Measurements from ENCODE around the gene PTGDS. TPM values are rescaled to one million over a fixed set of nuclear protein-coding genes. Genes with fewer than 3 reads are reported as not detected.
A peak's percentile ranks its signal among the peaks of the same experiment; 100 is the strongest.

PTGDS gene
- 10.2 TPM for total RNA-seq

DNA sequence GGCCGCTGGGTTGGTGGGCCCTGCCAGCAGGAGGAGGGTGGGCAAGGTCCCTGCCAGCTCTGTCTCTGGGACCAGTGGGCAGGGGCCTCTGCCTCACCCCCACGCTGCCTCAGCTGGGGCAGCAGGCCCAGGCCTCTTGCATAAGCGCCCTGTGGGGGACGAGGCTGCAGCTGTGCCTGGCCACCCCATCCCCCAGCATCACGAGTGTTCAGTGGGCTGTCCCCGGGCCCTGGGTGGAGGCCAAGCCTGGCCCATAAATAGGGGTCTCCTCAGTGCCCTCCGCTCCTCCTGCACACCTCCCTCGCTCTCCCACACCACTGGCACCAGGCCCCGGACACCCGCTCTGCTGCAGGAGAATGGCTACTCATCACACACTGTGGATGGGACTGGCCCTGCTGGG is at the start of gene PTGDS:
PTGDS (plus strand) TSS at position 282 of the 400 bp plus-strand sequence; CDS start at position 357, 75 bp downstream.
- peak; percentile 66 for DNase-seq

DNA sequence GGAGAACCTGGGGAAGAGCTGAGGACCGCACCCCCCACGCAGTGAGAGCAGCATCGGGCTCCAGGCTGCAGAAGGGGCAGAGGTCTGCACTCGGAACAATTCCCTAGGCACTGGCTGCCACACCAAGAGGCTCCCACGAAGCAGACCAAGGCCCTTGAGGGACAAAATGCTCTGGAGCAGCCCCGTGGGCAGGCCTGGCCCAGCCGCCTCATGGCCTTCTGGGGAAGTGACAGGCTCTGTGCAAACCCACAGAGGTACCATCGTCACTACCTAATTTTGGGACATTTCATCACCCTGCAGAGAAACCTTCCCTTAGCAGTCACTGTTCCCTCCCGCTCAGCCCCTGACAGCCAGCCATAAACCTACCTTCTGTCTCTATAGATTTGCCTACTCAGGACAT is 48.7 kb upstream of the PTGDS start:
- no peak for DNase-seq

DNA sequence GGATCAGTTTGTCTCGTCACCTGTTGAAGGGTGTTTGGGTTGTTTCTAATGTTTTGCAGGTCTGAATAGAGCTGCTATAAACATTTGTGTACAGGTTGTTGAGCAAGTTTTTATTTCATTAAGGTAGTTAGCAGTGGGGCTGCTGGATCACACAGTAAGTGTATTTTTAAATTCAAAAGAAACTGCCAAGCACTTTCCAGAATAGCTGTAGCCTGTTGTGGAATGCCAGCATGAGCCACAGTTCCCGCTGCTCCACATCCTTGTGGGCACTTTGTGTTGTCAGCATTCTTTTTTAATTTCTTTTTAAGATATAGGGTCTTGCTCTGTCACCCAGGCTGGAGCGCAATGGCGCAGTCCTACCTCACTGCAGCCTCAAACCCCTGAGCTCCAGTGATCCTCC is 47.3 kb upstream of the PTGDS start:
- no peak for DNase-seq

DNA sequence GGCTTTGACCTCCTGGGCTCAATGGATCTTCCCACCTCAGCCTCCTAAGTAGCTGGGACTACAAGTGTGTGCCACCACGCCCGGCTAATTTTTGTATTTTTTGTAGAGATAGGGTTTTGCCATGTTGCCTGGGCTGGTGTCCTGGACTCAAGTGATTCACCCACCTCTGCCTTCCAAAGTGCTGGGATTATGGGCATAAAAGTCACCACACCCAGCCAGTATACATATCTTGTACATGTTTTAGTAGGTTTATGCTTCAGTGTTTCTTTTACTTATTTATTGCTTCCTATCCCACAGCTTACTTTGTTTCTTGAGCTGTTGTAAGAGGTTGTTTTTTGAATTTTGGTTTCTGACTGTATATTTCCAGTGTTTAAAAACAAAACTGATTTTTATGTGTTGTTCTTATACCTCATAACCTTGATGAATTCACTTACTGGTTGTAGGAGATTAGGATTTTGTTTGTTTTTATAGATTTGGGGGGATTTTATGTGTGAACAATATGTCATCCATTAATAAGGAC is 45.6 kb upstream of the PTGDS start:
- DNase-seq, result no peak

DNA sequence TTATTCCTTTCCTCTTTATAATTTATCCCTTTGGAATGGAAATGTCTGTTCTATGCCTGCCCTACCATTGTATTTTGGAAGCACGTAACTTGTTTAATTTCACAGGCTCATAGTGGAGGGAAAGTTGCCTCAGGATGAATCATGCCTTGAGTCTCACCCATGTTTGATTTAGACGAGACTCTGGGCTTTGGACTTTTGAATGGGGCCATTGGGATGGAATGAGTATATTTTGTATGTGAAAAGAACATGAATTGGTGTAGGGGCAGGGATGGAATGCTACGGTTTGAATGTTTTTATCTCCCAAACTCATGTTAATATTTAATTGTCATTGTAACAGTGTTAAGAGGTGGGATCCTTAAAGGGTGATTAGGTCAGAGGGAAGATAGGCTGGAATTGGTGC is 43.0 kb upstream of the PTGDS start:
- no peak for DNase-seq

DNA sequence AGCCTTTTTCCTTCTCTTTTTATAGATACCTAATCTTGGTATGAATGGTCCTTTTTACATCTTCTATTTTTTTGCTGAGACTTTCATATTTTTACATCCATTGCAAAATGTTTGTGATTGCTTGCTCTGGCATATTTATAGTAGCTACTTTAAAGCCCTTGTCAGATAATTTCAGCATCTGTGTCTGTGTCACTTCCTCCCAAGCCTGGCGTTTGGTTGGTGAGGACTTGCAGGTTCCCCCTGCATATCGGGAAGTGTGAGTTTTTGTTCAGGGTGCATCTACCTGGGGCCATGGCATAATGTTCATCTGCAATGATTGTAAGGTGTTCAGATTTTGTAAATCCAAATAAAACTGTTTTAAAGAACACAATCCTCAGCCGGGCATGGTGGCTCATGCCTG is 41.7 kb upstream of the PTGDS start:
- no peak for DNase-seq

DNA sequence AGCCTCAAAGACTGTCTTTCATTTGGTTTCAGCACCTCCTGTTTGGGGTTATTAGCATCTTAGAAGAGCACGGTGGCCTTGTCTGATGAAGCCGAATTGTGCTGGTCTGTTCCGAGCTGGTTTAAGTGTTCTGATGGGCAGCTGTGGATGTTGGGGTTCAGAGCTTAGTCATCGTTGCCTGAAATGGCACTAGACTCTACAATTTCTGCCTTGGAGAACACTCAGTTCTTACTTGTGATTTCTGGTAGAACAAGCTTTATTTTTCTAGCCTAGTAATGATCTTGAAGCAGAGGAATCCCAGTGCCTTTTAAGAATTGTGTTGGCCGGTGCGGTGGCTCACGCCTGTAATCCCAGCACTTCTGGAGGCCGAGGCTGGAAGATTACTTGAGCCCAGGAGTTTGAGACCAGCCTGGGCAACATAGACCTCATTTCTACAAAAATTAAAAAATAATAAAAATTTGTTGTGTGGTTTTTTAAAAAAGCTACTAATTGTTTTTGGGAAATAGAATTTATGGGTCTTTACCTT is 40.6 kb upstream of the PTGDS start:
- no peak for DNase-seq

DNA sequence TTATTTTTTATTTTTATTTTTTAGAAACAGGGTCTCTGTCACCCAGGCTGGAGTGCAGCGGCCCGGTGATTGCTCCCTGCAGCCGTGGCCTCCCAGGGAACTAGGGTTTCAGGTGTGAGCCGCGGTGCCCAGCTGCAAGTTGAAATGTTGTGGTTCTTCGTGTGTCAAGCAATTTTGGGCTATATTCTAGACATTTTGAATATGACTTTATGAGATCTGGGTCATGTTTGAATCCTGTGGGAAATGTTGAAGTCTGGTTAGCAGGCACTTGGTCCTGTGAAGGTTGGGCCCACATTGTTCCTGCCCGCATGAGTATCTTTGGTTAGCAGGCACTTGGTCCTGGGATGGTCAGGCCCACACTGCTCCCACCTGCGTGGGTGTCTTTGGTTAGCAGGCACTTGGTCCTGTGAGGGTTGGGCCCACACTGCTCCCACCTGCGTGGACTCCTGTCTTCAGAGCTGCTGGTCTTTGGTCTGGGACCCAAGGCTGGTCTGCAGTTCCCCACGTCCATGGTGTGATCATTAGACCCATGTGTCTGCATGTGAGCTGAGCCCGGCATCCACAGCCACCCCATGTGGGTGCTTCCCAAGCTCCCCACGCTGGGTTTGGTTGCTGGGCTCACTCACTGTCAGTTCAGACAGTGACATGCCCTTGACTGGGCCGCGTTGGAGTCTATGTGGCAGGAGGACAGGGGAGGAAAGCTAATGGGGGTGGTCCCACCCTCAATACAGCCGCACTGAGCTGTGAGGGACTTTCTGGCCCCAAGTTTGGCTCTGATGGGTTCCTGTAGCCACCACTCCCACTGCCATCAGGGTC is 39.9 kb upstream of the PTGDS start:
- DNase-seq, result no peak

DNA sequence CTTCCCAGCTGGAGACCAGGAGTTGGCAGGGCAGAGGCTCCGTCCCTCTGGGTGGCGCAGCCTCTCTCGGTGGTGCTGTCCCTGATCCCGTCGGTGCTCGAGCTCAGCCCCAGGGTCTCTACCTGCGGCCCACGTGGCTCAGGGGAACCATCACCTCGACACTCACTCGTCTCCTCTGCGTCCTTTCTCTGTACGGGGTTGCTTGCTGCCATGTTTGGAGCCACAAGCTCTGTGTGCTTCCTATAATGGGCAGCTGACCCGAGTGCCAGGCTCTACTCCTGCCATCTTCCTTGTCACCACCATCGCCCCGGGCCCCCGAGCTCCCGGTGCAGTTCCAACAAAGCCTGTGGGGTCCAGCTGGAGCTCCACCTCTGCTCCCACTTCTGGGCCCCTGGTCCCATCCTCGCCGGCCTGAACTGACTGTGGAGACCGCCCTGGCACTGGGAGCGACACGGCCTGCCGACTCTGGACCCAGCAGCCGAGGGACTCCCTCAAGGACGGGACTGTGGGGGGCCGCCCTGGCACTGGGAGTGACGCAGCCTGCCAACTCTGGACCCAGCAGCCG is 37.8 kb upstream of the PTGDS start:
- DNase-seq, result no peak

DNA sequence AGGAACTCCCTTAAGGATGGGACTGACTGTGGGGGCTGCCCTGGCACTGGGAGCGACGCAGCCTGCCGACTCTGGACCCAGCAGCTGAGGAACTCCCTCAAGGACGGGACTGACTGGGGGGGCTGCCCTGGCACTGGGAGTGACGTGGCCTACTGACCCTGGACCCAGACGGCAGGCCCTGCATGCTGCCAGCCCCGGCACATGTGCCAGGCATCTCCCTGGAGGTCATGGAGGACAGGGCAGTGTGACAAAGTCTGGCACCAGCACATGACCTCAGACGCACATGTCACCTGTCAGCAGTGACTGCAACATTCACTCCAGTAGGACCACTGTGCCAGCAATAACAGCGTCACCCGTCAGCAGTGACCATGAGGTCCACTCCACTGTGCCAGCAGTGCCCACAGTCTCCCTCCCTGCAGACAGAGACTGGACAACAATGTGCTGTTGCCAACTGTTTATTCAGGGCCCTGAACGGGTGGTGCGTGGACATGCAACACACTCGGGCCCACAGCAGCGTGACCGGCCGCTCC is 37.2 kb upstream of the PTGDS start:
- DNase-seq, result no peak

DNA sequence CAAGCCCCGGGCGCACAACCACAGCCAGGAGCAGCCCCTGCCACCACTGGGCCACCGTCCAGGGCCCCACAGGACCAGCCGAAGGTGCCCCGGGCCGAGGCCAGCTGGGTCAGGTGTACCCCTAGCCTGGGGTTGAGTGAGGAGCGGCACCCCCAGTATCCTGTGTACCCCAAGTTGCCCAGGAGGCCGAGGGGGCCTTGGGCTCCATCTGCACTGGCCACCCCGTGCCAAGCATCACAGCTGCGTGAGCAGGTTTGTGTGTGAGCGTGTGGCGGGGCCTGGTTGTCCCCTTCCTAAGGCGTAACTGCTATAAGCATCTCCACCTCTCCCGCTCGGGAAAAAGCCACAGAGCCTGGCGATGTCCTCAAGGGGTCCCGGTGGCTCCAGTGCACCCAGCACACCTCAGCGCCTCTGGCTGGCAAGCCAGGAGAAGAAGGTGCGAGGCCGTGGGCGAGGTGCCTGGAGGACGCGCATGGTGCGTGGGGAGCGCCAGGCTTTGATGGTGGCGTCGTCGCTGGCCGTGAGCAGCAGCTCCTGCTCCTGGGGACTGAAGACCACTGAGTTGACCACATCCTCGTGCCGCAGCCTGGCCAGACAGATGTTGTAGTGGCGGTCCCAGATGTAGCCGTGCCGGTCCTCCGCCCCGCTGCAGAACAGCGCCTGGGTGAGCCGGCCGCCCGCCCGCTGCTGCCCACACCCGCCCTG is 36.6 kb upstream of the PTGDS start:
- DNase-seq, result no peak

DNA sequence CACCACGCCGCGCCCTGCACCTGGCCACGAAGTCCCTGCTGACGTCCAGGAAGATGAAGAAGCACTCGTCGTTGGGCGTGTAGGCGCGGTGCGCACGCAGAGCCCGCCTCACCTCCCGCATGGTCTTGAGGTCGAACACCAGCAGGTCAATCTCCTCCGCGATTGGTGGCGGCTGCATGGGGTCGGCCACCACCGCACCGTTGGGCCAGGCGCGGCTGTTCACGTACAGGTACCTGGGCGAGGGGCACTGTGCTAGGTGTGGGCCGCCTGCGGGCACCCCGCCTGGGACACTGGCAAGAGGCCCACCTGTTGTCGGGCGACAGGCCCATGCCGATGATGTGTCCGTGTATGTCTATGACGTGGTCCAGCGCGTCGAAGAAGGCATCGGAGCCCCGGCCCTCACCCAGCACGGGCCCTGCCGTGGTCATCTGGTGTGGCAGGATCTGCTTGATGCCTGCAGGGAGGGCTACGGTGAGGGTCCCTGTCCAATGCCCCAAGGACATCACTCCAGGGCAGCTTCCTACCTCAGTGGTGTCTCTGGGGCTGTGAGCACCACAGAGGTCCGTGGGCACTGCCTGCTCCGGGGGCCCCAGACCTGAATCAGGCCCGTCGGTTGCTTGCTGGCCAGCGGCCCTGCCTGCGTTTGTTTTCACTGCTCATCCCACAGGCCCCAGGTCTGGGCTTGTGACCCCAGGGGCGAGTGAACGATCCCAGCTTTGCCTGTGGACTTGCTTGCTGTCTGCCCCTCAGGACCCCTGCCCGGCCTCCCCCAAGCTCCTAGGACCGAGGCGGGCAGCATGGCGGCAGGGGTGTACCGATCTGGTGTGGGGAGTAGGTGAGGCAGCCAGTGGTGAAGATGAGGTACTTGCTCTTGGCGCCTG is 35.8 kb upstream of the PTGDS start:
- DNase-seq, result no peak

DNA sequence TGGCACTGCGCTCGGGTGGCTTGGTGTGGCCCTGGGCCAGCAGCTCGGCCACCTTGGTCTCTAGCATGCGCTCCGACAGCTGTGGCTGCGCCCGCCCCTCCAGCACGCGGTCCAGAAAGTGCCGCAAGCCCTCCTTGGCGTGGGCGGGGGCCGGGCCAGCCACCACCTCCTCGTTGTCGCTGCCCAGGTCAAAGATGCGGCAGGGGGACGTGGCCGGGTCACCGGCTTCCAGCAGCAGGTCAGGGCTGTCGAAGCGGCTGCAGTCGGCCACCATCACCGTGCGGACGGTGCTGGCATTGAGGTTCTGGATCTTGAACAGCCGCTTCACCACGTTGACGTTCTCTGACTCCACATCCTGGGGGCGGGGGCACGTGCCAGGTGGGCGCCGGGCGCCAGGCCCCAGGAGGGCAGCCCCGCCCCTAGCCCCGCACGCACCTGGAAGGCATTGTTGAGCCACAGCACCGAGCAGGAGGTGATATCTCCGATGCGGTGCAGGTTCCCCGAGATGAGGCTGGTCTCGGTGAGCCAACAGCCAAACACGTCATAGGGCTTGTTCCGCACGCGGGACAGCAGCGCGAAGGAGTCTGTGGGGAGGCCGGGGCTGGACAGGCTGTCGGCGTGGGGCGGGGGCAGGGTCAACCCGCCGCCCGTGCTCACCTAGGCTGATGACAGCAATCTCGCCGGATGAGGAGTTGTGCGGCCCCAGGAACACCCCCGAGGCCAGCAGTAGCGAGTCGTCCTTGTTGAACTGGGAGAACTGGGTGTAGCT is 35.0 kb upstream of the PTGDS start:
- DNase-seq, result no peak

DNA sequence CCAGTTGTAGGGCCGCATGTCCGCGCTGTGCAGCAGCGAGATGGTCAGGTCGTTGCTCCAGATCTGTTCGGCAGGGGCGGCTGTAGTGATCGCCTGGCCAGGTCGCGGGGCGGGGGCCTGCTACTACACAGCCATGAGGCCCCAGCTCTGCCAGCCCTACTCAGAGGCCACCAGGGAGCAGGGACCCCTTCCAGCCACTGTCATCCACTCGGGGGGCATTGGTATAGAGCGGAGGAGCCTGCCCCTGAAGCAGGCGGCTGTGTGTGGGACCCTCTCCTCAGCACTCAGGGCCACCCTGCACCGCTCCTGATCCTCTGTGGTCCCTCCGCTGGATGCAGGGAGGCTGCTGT is 34.4 kb upstream of the PTGDS start:
- no peak for DNase-seq

DNA sequence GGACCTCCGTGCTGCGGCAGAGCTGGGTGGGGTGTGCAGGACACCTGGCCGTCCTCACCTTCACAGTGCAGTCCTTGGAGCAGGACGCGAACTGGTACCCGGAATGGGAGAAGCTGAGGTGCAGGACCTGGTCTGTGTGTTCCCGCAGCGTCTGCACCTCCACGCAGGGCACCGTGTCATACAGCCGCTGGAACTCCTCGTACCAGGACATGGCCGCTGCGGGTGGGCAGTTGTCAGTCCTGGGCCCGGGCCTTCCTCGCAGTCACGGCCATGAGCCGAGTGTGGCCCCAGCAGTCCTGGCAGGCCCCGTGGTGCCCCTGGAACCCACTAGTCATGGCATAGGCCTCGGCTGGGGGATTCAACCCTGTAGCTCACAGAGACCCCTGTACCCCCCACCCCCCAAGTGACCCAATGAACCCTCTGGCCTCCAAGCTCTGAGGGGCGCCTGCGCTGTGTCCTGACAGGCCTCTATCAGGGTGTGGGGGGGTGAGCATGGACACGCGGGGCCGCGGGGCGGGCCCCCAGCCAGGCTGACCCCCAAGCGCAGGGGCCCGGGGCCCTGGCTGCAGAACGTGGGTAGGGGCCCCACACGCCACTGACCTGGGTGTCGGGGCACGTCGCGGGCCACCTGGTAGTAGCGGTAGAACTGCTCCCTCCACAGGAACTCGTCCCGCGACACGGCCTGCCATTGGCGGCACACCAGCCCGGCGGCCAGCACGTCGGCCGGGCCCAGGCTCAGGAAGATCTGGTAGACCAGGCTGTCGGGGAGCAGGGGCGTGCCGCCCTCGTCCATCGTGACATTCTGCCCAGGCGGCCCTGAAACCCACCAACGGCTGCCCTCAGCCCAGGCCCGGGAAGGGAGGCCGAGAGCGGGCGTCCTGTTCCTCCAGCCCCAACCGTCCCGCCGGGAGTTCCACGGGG is 33.8 kb upstream of the PTGDS start:
- no peak for DNase-seq

DNA sequence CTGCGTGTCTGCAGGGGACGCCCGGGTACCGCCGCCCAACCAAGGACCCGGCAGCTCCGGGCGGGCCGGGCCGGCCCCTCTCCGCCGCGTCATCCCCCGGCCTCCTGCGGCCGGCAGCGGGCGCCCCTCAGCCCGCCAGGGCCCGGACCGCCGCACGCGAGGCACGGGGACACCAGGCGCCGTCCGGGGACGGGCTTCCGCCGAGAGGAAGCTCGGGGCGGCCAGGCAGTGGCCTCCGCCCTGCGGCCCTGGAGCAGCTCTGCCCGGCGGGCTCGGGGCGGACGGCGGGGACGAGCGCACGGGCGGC is 33.1 kb upstream of the PTGDS start:
- no peak for DNase-seq

DNA sequence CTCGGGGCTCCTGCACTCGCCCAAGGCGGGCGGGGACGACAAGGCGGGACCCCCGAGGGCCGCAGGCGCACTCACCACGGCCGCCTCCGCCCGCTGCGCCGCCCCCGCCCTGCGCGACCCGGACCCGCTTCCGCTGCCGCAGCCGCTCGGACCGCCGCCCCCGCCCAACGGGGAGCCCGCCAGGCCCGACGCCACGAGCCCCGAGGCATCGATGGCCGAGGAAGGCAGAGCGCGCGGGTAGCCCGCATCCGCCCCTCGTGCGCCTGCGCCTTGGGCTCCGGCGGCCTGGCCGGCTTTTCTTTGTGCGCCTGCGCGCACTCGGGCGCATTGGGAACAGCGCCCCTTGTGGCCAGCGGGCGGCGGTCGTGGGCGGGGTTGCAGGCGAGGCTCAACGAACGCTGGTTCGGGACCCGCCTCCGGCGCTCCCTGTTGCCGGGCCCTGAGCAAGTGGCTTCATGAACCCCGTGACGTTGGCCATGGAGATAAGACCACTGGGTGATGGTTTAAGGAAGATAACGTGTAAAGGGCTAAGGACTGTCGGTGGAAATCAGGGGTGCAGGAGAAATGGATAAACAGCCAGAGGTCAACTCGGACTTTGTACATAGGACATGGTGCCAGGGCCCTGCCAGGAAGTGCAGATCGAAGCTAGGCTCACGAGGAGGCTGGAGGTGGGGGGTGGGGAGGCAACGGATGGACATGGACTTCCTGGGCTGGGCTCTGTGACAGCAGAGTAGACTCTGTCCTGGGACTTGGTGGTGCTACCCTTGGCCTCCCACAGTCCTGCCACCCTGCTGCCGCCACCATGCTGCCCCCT is 32.6 kb upstream of the PTGDS start, which contains the start of the genes C8G and FBXW5:
C8G (plus strand) TSS at position 725 of the 814 bp plus-strand sequence; CDS start at position 803, 78 bp downstream.
FBXW5 (minus strand) TSS at position 220 of the 814 bp plus-strand sequence. CDS start 655 bp downstream, outside the sequence.
- peak; percentile 98 for DNase-seq

DNA sequence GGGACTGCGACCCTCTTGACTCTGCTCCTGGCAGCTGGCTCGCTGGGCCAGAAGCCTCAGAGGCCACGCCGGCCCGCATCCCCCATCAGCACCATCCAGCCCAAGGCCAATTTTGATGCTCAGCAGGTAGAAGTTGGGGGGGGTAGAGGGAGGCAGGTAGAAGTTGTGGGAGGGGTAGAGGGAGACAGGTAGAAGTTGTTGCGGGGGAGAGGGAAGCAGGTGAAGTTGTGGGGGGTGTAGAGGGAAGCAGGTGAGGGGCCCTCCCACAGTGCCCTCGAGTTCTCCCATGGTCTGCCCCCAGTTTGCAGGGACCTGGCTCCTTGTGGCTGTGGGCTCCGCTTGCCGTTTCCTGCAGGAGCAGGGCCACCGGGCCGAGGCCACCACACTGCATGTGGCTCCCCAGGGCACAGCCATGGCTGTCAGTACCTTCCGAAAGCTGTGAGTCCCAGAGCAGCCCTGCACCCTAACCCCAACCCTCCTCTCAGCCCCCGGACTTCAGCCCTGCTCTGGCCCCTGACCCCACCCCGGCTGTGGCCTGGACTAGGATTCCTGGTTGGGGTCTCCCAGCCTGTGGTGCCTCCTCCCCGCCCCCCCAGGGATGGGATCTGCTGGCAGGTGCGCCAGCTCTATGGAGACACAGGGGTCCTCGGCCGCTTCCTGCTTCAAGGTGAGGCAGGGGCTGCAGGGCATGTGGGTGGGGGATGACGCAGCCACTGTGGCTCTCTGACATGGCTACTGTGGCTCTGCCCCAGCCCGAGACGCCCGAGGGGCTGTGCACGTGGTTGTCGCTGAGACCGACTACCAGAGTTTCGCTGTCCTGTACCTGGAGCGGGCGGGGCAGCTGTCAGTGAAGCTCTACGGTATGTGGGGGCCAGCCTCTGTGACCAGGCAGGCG is 31.7 kb upstream of the PTGDS start:
- no peak for DNase-seq

Measured in tongue (tissue), 2 donors.